ENCODE data around the gene AS3MT. TPM values are rescaled to one million over a fixed set of nuclear protein-coding genes. Genes with fewer than 3 reads are reported as not detected.

Gene AS3MT
- total and polyA plus RNA-seq, 10 donors: 4.3 to 19.0 (median 9.6) TPM

DNA sequence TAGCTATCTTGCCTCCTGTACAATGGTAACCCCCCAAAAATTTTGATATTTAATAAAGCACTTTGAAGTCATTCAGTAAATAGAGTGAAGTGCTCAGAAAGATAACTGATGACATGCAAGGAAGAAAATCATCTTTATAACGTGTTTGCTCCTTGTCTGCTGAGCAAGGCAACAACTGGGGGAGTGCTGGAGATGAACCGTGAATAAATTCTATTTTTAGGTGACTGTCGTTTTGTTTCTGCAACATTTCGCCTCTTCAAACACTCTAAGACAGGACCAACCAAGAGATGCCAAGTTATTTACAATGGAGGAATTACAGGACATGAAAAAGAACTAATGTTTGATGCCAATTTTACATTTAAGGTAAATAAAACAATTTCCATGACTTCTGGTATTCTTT, 9.4 kb downstream of the AS3MT start:
- Histone ChIP-seq H3K27ac (no peak overlapping the region), H3K4me1 (peaks cover 0 to 6% (median 0%) of the 10 kb centered on the region in 6 donors), H3K27me3 (replicated peaks in 1 of 7) (no peaks in the 10 kb centered on the region), H3K36me3 (peaks cover 0 to 15% (median 0%) of the 10 kb centered on the region in 6 donors), H3K4me3 (no peak overlapping the region), H3K9me3 (no peaks in the 10 kb centered on the region)
- intact Hi-C loops (cut with DNase I; ENCODE audit: low total_unique reads): no loop called here
- TF ChIP-seq, protein P1, sequence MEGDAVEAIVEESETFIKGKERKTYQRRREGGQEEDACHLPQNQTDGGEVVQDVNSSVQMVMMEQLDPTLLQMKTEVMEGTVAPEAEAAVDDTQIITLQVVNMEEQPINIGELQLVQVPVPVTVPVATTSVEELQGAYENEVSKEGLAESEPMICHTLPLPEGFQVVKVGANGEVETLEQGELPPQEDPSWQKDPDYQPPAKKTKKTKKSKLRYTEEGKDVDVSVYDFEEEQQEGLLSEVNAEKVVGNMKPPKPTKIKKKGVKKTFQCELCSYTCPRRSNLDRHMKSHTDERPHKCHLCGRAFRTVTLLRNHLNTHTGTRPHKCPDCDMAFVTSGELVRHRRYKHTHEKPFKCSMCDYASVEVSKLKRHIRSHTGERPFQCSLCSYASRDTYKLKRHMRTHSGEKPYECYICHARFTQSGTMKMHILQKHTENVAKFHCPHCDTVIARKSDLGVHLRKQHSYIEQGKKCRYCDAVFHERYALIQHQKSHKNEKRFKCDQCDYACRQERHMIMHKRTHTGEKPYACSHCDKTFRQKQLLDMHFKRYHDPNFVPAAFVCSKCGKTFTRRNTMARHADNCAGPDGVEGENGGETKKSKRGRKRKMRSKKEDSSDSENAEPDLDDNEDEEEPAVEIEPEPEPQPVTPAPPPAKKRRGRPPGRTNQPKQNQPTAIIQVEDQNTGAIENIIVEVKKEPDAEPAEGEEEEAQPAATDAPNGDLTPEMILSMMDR (IDR thresholded peaks at IDR 0.05 in 8 of 11, conservative IDR thresholded peaks at IDR 0.05 in 3 of 11): no peak
- no peak for TF ChIP-seq POLR2AphosphoS5 (IDR thresholded peaks at IDR 0.05)
- TF ChIP-seq POLR2A (IDR thresholded peaks at IDR 0.05): no peak
- 72 to 83% (median 83%) methylated on average over 4 of the region's 4 CpGs for WGBS, 5 donors
- DNase-seq: no peak

DNA sequence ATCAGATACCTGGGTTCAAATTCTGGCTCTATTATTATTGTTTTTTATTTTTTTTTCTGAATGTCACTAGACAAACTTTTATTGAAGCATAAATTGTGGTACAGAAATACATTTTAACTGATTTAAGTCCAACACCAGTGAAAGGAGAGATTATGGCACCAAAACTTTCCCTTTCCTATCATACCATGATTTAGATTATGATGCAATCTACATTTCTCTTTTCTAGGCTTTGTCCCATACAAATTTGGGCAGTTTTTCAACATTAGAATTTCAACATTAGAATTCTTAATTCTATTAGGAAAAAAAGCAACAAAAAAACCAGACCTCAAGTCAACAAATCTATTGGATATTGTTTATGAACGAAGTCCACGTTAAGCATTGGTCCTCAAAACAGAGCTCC, 11.0 kb downstream of the AS3MT start:
- Histone ChIP-seq H3K4me1 (peaks cover 0 to 6% (median 0%) of the 10 kb centered on the region in 6 donors), H3K4me3 (no peak overlapping the region), H3K9me3 (no peaks in the 10 kb centered on the region), H3K27me3 (replicated peaks in 1 of 7) (no peaks in the 10 kb centered on the region), H3K36me3 (peaks cover 0 to 15% (median 0%) of the 10 kb centered on the region in 6 donors), H3K27ac (no peak overlapping the region)
- TF ChIP-seq POLR2AphosphoS5 (IDR thresholded peaks at IDR 0.05) (no peak), POLR2A (IDR thresholded peaks at IDR 0.05) (no peak)
- TF ChIP-seq, protein P1 (IDR thresholded peaks at IDR 0.05 in 8 of 11, conservative IDR thresholded peaks at IDR 0.05 in 3 of 11): no peak
- no peak for DNase-seq
- WGBS, 5 donors: 87 to 98% (median 93%) methylated on average over 2 of the region's 2 CpGs
- intact Hi-C loops (cut with DNase I; ENCODE audit: low total_unique reads): no loop called here

DNA sequence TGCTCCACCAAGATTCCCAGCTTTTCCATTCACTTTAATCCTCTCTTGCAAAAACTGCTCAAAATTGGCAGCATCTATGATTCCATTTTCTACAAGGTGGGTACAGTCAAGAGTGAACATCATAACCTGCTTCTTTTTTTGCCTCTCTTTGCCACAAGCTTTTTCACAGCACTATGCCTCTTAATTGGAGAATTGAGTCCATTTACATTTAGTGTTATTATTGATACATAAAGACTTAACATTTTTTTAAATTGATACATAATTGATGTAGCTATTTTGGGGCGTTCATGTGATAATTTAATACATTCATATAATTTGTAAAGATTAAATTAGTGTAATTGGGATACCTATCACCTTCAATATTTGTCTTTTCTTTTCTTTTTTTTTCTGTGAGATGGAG, 18.8 kb downstream of the AS3MT start:
- DNase-seq: no peak
- H3K4me3 ChIP-seq: no peak overlapping the region
- no peaks in the 10 kb centered on the region for H3K27me3 ChIP-seq (replicated peaks in 1 of 7)
- no peaks in the 10 kb centered on the region for H3K9me3 ChIP-seq
- no peaks in the 10 kb centered on the region for H3K4me1 ChIP-seq
- WGBS, 5 donors: 80 to 97% (median 90%) methylated on average over 1 of the region's 1 CpG
- peaks cover 0 to 35% (median 0%) of the 10 kb centered on the region in 6 donors for H3K36me3 ChIP-seq
- TF ChIP-seq, protein P1 (IDR thresholded peaks at IDR 0.05 in 8 of 11, conservative IDR thresholded peaks at IDR 0.05 in 3 of 11): no peak
- TF ChIP-seq POLR2AphosphoS5 (IDR thresholded peaks at IDR 0.05) (no peak), POLR2A (IDR thresholded peaks at IDR 0.05) (no peak)
- no peak overlapping the region for H3K27ac ChIP-seq
- intact Hi-C loops (cut with DNase I; ENCODE audit: low total_unique reads): no loop called here

DNA sequence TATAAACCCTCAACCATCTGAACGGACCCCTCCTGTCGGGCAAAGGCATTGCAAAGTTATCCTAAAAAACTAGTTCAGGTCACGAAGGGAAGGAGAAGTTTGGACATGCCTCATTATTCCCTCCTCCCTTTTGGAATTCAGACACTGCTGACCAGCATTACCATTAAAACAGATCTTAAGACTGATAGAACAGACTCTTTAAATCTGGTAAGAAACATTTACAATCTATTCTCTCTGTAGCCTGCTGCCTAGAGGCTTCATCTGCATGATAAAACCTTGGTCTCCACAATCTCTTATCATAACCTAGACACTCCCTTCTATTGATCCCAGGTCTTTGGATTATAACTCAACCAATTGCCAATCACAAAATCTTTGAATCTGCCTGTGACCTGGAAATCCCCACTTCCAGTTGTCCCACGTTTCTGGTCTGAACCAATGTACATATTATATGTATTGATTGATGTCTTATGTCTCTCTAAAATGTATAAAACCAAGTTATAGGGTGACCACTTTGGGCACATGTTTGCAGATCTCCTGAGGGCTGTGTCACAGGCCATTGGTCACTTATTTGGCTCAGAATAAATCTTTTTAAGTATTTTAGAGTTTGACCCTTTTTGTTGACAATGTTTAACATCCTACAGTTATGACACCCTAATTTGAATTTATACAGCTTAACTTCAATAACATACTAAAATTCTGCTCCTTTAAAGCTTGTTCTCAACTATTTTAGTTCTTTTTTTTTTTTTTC, 25.4 kb downstream of the AS3MT start:
- DNase-seq: no peak
- TF ChIP-seq POLR2AphosphoS5 (IDR thresholded peaks at IDR 0.05) (no peak), POLR2A (IDR thresholded peaks at IDR 0.05) (no peak)
- TF ChIP-seq, protein P1 (IDR thresholded peaks at IDR 0.05 in 8 of 11, conservative IDR thresholded peaks at IDR 0.05 in 3 of 11): no peak
- H3K27me3 ChIP-seq (replicated peaks in 1 of 7): no peaks in the 10 kb centered on the region
- no peaks in the 10 kb centered on the region for H3K9me3 ChIP-seq
- H3K4me1 ChIP-seq: peaks cover 0 to 13% (median 0%) of the 10 kb centered on the region in 6 donors
- H3K4me3 ChIP-seq: no peak overlapping the region
- peaks cover 0 to 53% (median 0%) of the 10 kb centered on the region in 6 donors for H3K36me3 ChIP-seq
- intact Hi-C loops (cut with DNase I; ENCODE audit: low total_unique reads): no loop called here
- no peak overlapping the region for H3K27ac ChIP-seq
- 81 to 92% (median 88%) methylated on average over 4 of the region's 4 CpGs for WGBS, 5 donors

Data from spleen (tissue), 11 donors.